HG02973 (cell line): ENCODE data around the gene PAXX.

Experiments
- ATAC-seq: cut with Tn5 transposase; IDR thresholded peaks from one replicate; pipeline ENCODE4 v1.9.1; 2021; ENCODE audit warnings: moderate library complexity; ENCODE audit not compliant: unreplicated experiment

The PAXX gene

DNA sequence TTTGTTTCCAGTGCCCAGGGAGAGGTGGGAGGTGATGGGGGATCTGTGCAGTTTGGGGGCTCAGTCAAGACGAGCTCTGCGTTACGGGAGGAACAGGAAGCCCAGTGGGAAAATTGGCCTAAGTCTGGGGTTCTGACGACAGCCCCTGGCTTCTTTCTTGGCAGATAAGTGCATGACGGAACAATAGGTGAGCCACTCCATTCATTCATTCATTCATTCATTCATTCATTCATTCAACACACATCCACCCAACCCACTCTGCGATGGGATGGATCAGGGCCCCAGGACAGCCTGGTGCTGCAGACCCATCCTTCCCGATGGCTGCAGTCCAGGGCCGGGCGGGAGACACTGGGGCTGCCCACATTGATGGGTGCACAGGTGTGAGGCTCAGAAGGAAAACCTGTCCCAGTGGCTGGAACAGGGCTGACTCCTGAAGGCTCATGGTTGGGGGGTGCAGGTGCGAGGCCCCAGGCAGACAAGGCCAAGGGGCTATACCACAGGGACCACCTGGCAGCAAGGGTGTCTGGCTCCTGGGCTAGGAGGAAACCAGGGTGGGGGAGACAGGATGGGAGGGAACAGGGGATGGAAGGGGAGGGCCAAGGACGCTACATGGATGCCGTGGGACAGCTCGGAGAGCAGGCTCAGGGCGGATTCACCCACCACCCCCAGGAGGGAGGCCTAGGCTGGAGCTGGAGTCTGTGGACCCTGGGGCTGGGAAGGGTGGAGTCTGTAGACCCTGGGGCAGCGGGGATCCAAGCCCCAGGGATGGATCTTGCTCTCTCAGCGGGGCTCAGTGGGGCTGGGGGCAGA is 11.3 kb upstream of the PAXX start:
- ATAC-seq, result no peak

- ATAC-seq, result no peak
Observed at GRCh38 chr9:136981588-136982231, 10.5 kb upstream of the PAXX start.

- ATAC-seq, result no peak
Observed at GRCh38 chr9:136982232-136983051, 9.8 kb upstream of the PAXX start, which contains the start of gene LCNL1. Gene LCNL1 (plus strand): TSS chr9:136982993. CDS start chr9:136983587, 594 bp downstream.

- ATAC-seq, result no peak
Observed at GRCh38 chr9:136983167-136983566, 9.1 kb upstream of the PAXX start.

GRCh38 chr9:136983656-136984314 is 8.4 kb upstream of the PAXX start:
- ATAC-seq, result no peak

DNA sequence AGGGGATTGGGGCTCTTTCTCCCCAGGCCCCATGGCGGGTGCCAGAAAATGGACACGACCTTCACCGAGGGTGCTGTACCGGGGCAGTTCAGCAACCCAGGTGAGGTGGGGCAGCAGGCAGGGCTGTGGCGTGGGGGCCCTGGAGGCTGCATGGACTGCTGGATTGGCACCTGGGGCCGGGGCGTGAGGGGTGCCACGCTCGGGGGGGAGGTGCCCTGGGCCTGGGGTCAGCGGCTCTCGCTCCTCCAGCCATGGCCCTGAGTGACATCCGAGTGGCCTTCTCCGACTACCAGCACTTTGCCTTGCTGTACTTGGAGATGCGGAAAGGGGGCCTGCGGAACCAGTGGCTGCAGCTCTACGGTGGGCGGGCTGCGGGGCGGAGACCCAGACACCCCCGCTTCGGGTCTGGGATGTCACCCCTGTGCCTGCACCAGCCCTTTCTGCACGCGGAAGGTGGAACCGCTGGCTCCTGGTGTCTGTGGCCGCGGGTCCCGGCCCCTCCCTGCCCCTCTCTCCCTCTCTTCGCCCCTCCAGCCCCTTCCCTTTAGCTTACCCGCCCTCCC is 7.7 kb upstream of the PAXX start:
- no peak for ATAC-seq

GRCh38 chr9:136985027-136985602 is 7.1 kb upstream of the PAXX start:
- ATAC-seq, result no peak

DNA sequence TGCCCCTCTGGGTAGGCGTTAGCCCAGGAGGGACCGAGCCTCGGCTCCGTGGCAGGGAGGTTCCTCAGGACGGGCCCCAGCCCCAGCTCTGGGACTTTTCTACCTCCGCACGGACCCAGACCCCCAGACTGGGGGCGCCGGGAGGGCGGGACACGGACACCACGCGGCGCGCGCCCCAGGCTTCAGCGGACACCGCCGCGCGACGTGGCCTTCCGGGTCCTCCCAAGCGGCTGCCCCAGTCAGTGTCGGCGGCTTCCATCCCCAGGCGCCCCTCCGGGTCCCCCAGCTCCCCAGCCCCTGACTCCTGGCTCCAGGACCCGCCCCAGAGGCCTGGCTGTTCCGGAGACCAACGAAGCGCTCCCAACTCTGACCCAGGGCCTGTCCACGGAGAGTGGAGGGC is 6.4 kb upstream of the PAXX start:
- no peak for ATAC-seq

GRCh38 chr9:136988872-136989271 is 3.4 kb upstream of the PAXX start:
- ATAC-seq, result no peak

DNA sequence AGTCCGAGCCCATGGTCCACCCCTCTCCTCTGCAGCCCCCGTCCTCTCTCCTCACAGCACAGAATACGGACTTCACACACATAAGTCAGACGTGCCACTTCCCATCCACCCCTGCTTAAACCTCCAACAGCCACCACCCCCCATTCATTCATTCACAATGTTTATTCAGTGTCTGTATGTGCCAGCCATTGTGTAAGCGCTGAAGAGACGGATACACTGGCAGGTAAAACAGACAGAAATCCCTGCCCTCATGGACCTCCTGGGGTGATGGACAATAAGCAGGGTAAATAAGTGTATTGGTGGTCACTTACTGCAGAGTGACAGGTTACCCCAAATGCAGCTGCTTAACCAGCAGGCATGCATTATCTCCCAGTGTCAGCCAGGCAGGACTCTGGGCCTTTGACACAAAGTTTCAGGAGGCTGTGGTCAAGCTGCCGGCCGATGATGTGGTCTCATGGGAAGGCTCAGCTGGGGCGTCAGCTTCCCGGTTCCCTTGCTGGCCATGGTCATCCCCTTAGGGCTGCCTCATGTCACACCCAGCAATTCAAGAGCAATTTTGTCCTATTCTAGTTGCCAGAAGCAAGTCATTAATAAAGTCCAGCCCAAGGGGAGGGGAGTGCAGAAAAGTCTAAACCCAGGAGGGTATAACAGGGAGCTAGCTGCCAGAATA is 1.8 kb upstream of the PAXX start:
- no peak for ATAC-seq

DNA sequence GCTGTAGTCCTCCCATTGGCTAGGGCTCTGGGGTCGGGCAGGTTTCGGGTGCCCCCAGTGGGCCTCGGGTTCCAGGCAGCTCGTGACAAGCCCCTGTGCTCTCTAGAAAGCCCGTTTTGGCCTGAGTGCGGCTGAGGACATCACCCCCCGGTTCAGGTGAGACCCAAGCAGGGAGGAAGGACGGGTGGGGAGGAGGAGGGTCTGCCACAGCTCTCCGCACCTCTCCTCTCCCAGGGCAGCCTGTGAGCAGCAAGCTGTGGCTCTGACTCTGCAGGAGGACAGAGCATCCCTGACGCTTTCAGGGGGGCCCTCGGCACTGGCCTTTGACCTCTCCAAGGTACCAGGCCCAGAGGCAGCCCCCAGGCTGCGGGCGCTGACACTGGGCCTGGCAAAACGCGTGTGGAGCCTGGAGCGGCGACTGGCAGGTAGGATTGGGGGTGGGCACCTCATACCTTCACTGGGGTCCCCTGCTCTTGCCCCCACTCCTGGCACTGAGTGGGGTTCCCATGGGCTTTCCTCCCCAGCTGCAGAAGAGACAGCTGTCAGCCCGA is 672 bp downstream of the PAXX start:
- no peak for ATAC-seq

DNA sequence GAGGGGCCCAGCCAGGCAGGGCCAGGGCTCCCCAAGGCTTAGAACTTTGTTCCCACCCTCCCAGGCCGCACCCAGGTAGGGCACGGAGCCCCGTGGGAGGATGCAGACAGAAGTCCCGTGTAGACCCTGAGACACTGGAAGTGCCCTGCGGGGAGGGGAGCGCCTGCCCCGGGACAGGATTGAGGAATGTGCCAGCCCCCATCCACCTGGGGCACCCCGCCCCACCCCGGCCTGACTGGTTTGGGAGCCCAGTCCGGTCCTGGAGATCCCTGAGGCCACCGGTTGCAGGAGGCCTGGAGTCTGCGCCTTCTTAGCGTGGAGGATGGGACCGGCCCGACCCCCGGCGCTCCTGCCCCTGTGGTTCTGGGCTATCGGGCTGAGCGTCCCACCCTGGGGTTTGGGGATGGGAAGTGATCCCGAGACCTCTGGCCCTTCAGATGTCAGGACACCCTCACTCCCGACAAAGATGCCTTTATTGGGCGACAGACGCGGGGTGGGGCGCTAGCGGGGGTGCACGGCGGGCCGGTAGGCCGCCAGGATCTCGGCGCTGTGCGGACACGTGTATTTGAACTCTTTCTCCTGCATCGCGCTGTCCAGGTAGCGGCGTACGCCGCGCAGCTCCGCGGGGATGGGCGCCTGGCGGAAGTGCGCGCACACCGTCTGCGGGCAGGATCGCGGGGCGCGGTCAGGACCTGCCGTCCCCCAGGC is 2.1 kb downstream of the PAXX start:
- no peak for ATAC-seq

DNA sequence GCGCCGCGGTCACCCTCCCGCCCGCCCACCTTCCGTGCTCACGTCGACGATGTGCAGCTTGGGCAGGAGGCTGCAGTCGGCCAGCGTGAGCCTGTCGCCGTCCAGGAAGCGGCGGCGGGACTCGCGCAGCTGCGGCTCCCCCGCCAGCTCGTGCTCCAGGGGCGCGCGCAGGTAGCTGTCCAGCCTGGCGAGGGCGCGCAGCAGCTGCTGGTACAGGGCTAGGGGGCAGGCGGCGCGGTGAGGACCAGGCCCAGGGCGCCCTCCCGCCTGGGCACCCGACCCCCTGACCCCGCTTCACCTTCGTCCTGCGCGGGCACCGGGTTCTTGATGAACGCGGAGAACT is 2.6 kb downstream of the PAXX start:
- no peak for ATAC-seq

GRCh38 chr9:136995362-136995761 is 3.1 kb downstream of the PAXX start:
- ATAC-seq, result no peak

DNA sequence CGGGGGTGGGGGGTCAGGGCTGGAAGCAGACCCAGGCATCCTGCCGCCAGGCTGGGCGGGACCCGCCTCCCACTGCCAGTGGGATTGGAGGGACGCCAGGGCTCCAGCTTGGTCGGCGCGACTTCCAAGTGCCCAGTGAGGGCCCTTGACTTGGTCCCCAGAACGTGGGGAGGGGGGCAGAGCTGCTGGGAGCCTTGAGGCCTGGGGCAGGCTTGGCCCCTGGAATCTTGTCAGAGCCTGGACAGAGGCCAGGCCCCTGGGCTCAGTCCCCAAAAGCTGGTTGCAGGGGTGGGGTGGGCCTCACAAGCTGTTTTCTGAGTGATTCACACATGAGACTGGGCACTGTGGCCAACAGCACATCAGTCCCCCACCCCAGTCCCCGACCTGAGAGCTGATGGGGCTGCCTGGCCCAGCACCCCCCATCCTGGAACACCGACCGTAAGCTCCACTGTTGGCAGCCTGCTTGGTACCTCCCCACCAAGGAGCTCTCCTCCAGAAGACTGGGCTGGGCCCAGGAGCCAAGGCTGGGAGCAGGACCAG is 3.6 kb downstream of the PAXX start:
- no peak for ATAC-seq

GRCh38 chr9:136996361-136997292 is 4.4 kb downstream of the PAXX start, which contains the start of gene CLIC3:
Gene CLIC3 (minus strand): TSS chr9:136996568. CDS start chr9:136996543, 25 bp downstream.
- ATAC-seq, result no peak

GRCh38 chr9:136997371-136997770 is 5.1 kb downstream of the PAXX start:
- no peak for ATAC-seq

DNA sequence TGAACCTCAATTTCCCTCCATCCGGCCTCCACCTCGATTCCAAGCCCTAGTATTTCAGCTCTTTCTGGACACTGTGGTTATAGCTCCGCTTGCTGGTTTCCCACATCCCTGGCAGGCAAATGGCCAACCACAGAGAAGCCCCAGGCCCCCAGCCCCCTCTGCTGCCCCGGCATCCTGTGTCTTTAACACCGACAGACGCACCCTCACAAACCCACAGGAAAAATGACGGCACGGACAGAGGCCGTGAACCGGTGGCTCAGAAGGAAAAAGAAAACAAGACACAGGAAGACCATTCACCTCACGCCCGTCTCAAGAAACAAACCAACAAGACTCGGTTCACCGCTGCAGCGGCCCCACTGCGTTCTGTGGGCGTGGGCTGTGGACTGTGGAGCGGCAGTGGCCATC is 5.6 kb downstream of the PAXX start:
- no peak for ATAC-seq
